Adrenal gland (tissue), 5 donors: ENCODE measurements around the gene CDK14.

Experiments
- CTCF ChIP-seq, 6 experiments: fragments of 450-650 bp in 4 of 6; fragments of 200-600 bp in 2 of 6; sonication (generic) in 1 of 6; IDR thresholded peaks; 1 replicate in 5 of 6; 2 replicates in 1 of 6; pipeline versions ENCODE4 v1.5.1 to v1.8.0; 2016 to 2021; ENCODE audit warnings: antibody characterized with exemption in 6 of 6, mild to moderate bottlenecking in 2 of 6, moderate library complexity in 1 of 6
- POLR2A ChIP-seq, 2 donors: fragments of 450-650 bp; IDR thresholded peaks; one replicate each; pipeline ENCODE4 v1.6.1; 2017; ENCODE audit warnings: antibody characterized with exemption in 2 of 2, mild to moderate bottlenecking in 2 of 2, moderate library complexity in 1 of 2
- donor health status: DM: no; HTN: no; CAD: no.

GRCh38 chr7:91114232-91114631 is 518.1 kb downstream of the CDK14 start:
- TF ChIP-seq CTCF (IDR thresholded peaks at IDR 0.05) (no peak), POLR2A (IDR thresholded peaks at IDR 0.05) (no peak)
